HepG2 (cell line): ENCODE data around the gene NFE2L2. TPM values are rescaled to one million over a fixed set of nuclear protein-coding genes. Genes with fewer than 3 reads are reported as not detected.

Experiments used
- ATAC-seq: fragments of 200-7000 bp; cut with Tn5 transposase; 3 replicates; pipeline ENCODE4 v1.9.1; 2020; ENCODE audit warnings: mild to moderate bottlenecking, moderate library complexity
- BruUV-seq: library from RNA; stranded (reverse); fragments of 400-500 nt; replicated peaks from 2 replicates; lab custom pipeline; 2021; lab: Mats Ljungman, UMichigan
- CTCF ChIA-PET: fragments of 300-600 bp; formaldehyde crosslinking; extraction: SDS; loops from one replicate; lab custom pipeline; 2021; ENCODE audit warnings: low total read pairs, inconsistent platforms, low intra/inter-chr PET ratio; lab: Yijun Ruan, JAX
- POLR2A ChIA-PET: fragments of 350-600 bp; sonication (Branson Sonifier 250); formaldehyde crosslinking; loops from one replicate; lab custom pipeline; 2020; ENCODE audit warnings: antibody characterized with exemption, inconsistent platforms; lab: Yijun Ruan, JAX
- DNase-seq: peaks from one replicate; pipeline ENCODE4 v3.0.0-alpha.2; 2015; ENCODE audit warnings: low spot score
- FAIRE-seq: peaks from 3 replicates; lab custom pipeline; 2011; peaks lifted over from hg19 to GRCh38; lab: Jason Lieb, UNC
- H2AFZ ChIP-seq: one replicate; pipeline ENCODE4 v1.6.1; 2011; ENCODE audit warnings: low read length, inconsistent platforms
- H3K27ac ChIP-seq: fragments of 300-600 bp; 3 replicates; pipeline ENCODE4 v1.8.0; 2011; ENCODE audit warnings: mixed run types, mild to moderate bottlenecking, mixed read lengths, low read length, inconsistent platforms; ENCODE audit not compliant: insufficient read depth; ENCODE audit errors: extremely low read length
- H3K27me3 ChIP-seq, 2 experiments: fragments of 200-600 bp in 1 of 2; 2 replicates in 1 of 2; 3 replicates in 1 of 2; pipeline versions ENCODE4 v1.6.0 to v1.8.0; 2011; ENCODE audit warnings: low read length in 2 of 2, mild to moderate bottlenecking in 2 of 2, moderate library complexity in 2 of 2, inconsistent platforms in 1 of 2; ENCODE audit not compliant: insufficient read depth in 2 of 2, control insufficient read depth in 1 of 2
- H3K36me3 ChIP-seq, 2 experiments: fragments of 200-600 bp in 1 of 2; replicated peaks in 1 of 2; 2 replicates in 1 of 2; 3 replicates in 1 of 2; pipeline versions ENCODE4 v1.5.1 to v1.8.0; 2011; ENCODE audit warnings: low read length in 2 of 2, inconsistent platforms in 1 of 2; ENCODE audit not compliant: insufficient read depth in 2 of 2, control insufficient read depth in 1 of 2
- H3K4me1 ChIP-seq: 2 replicates; pipeline ENCODE4 v1.5.1; 2012; ENCODE audit warnings: low read length, inconsistent platforms; ENCODE audit not compliant: insufficient read depth
- H3K4me2 ChIP-seq: 2 replicates; pipeline ENCODE4 v1.6.0; 2011; ENCODE audit warnings: low read depth, low read length, inconsistent platforms
- H3K4me3 ChIP-seq, 3 experiments: fragments of 200-600 bp in 1 of 3; sonication (generic), shearing (Covaris generic) in 1 of 3; replicated peaks in 1 of 3; 2 replicates each; pipeline ENCODE4 v1.5.1; 2011 to 2016; ENCODE audit warnings: low read length in 3 of 3, inconsistent platforms in 2 of 3, low read depth in 2 of 3, mild to moderate bottlenecking in 2 of 3, control low read depth in 1 of 3, mixed read lengths in 1 of 3; ENCODE audit not compliant: insufficient read depth in 1 of 3
- H3K79me2 ChIP-seq: one replicate; pipeline ENCODE4 v1.6.1; 2011; ENCODE audit warnings: low read length, inconsistent platforms; ENCODE audit not compliant: insufficient read depth
- H3K9ac ChIP-seq: 2 replicates; pipeline ENCODE4 v1.6.0; 2011; ENCODE audit warnings: mild to moderate bottlenecking, low read depth, low read length, inconsistent platforms; ENCODE audit not compliant: insufficient read depth
- H3K9me3 ChIP-seq: 2 replicates; pipeline ENCODE4 v1.5.1; 2012; ENCODE audit warnings: mild to moderate bottlenecking, low read length
- H4K20me1 ChIP-seq: 2 replicates; pipeline ENCODE4 v1.6.0; 2011; ENCODE audit warnings: inconsistent platforms, mild to moderate bottlenecking, low read length, moderate library complexity; ENCODE audit not compliant: insufficient read depth
- ATF7 ChIP-seq, 2 experiments: fragments of 450-650 bp in 1 of 2; sonication (generic) in 1 of 2; formaldehyde crosslinking in 1 of 2; IDR thresholded peaks; 2 replicates each; pipeline versions ENCODE4 v1.4.0 to v1.6.1; 2016 to 2020; ENCODE audit warnings: antibody characterized with exemption in 1 of 2, mild to moderate bottlenecking in 1 of 2, missing genetic modification reagents in 1 of 2
- ATM ChIP-seq: fragments of 450-650 bp; IDR thresholded peaks from 2 replicates; pipeline ENCODE4 v1.7.1; 2017; ENCODE audit warnings: mild to moderate bottlenecking, borderline replicate concordance
- FOSL2 ChIP-seq: sonication (generic); formaldehyde crosslinking; IDR thresholded peaks from 2 replicates; pipeline ENCODE4 v1.4.0; 2020; ENCODE audit warnings: missing genetic modification reagents
- GTF2F1 ChIP-seq: fragments of 150-350 bp; IDR thresholded peaks from 2 replicates; pipeline ENCODE4 v1.6.1; 2014; ENCODE audit warnings: low read length
- HES4 ChIP-seq: sonication (generic); formaldehyde crosslinking; IDR thresholded peaks from 2 replicates; pipeline ENCODE4 v1.9.0; 2021; ENCODE audit warnings: mild to moderate bottlenecking, missing genetic modification reagents, borderline replicate concordance
- HHEX ChIP-seq: IDR thresholded peaks from 2 replicates; pipeline ENCODE4 v1.6.1; 2016; ENCODE audit warnings: control low read depth
- KLF16 ChIP-seq, 2 experiments: sonication (generic) in 1 of 2; formaldehyde crosslinking in 1 of 2; IDR thresholded peaks; 2 replicates each; pipeline versions ENCODE4 v1.6.1 to v1.8.0; 2016 to 2023; ENCODE audit warnings: missing genetic modification reagents in 2 of 2, missing compliant biosample characterization in 1 of 2
- MZF1 ChIP-seq: sonication (generic); formaldehyde crosslinking; IDR thresholded peaks from 2 replicates; pipeline ENCODE4 v1.8.1; 2023; ENCODE audit warnings: mild to moderate bottlenecking, missing genetic modification reagents, borderline replicate concordance
- RBAK ChIP-seq: sonication (generic); formaldehyde crosslinking; IDR thresholded peaks from 2 replicates; pipeline ENCODE4 v1.5.1; 2020; ENCODE audit warnings: mild to moderate bottlenecking, missing genetic modification reagents
- ZFP90 ChIP-seq: sonication (generic); formaldehyde crosslinking; IDR thresholded peaks from 2 replicates; pipeline ENCODE4 v1.8.0; 2022; ENCODE audit warnings: missing genetic modification reagents, mild to moderate bottlenecking, inconsistent platforms, borderline replicate concordance
- ZFY ChIP-seq: sonication (generic); formaldehyde crosslinking; IDR thresholded peaks from 2 replicates; pipeline ENCODE4 v1.4.0; 2020; ENCODE audit warnings: missing genetic modification reagents
- ZNF326 ChIP-seq: sonication (generic); formaldehyde crosslinking; IDR thresholded peaks from 2 replicates; pipeline ENCODE4 v1.4.0; 2020; ENCODE audit warnings: missing genetic modification reagents, borderline replicate concordance
- ZNF451 ChIP-seq: sonication (generic); formaldehyde crosslinking; IDR thresholded peaks from 2 replicates; pipeline ENCODE4 v1.5.0; 2020; ENCODE audit warnings: mild to moderate bottlenecking, missing genetic modification reagents
- WGBS: methylation state at CpG from one replicate; pipeline ENCODE4 v1.1.6; 2017; ENCODE audit warnings: low lambda C conversion rate; 5-methylcytosine and 5-hydroxymethylcytosine counted together
- in situ Hi-C: cut with HindIII; loops from 2 replicates; pipeline ENCODE4 v1.10.0; 2017; ENCODE audit warnings: low pct_unique_long_range_greater_than_20kb; ENCODE audit not compliant: extremely low pct_ligation_motif_present
- intact Hi-C: fragments of 100-400 bp; cut with micrococcal nuclease; formaldehyde crosslinking; loops from one replicate; pipeline ENCODE4 v1.10.0; 2022; ENCODE audit not compliant: unreplicated experiment
- polyA plus RNA-seq, 8 experiments: library from polyadenylated mRNA; depleted of rRNA in 3 of 8; stranded (reverse) in 7 of 8; unstranded in 1 of 8; fragments of >200 nt; fragmentation: Illumina TruSeq in 4 of 8; extraction: Trizol in 4 of 8; gene quantifications; 2 replicates each; pipeline versions ENCODE4 v1.2.1 to v1.2.3, GENCODE V29; 2011 to 2016; ENCODE audit warnings: low read depth in 4 of 8, missing spikeins in 1 of 8, mixed read lengths in 1 of 8; ENCODE audit not compliant: insufficient read depth in 1 of 8
- total RNA-seq, 5 experiments: library from RNA; depleted of rRNA; stranded (reverse); fragments of >200 nt; fragmentation: Illumina TruSeq; extraction: Trizol; gene quantifications; 2 replicates each; pipeline ENCODE4 v1.2.3, GENCODE V29; 2016; ENCODE audit warnings: low read depth in 1 of 5
- TF ChIP-seq, protein P1 (sequence below): sonication (generic); formaldehyde crosslinking; IDR thresholded peaks from 2 replicates; pipeline ENCODE4 v1.8.1; 2023; ENCODE audit warnings: mild to moderate bottlenecking, moderate library complexity, missing genetic modification reagents
- TF ChIP-seq, protein P2 (sequence below): sonication (generic); formaldehyde crosslinking; IDR thresholded peaks from 2 replicates; pipeline ENCODE4 v1.4.0; 2020; ENCODE audit warnings: missing genetic modification reagents, mild to moderate bottlenecking, borderline replicate concordance

NFE2L2 gene
- total and polyA plus RNA-seq, 2 of the 13 experiments (the other 11 are each of a cell fraction or from before 2014, with no cell fraction given), result 84.6 to 215 TPM

DNA sequence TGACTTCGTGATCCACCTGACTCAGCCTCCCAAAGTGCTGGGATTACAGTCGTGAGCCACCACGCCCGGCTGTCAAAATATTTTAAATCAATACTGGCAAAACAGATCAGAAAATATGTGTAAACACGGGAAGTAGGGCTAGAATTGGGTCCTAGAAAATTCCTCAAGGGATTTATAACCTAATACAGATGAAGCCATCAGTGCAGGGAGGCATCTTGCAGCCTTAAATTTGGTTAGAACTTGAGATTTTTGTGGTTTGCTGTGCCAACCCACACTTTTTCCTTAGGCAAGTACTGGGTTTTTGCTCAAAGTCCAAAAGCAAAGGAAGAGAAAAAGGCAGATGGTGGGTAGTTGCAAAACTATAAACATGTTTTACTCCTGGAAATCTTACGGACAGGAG lies 33.7 kb upstream of the NFE2L2 start:
- intact Hi-C loops (loop anchor here (5.0 kb wide), 1 partner anchor 36 kb away; the partner anchor contains the start of gene NFE2L2), in situ Hi-C loops (no loop called here)
- no peak for DNase-seq
- H3K4me3 ChIP-seq, result no peak overlapping the region
- no peak for TF ChIP-seq RBAK (CRISPR knock-in tag)
- no peak for TF ChIP-seq HES4
- TF ChIP-seq FOSL2 (CRISPR knock-in tag), result no peak
- no peak for TF ChIP-seq ATF7 (IDR thresholded peaks at IDR 0.05)
- no peak for TF ChIP-seq ATF7 (CRISPR knock-in tag; IDR thresholded peaks at IDR 0.05)
- no peak for TF ChIP-seq MZF1 (CRISPR knock-in tag)
- TF ChIP-seq KLF16 (CRISPR knock-in tag; IDR thresholded peaks at IDR 0.05), result no peak
- TF ChIP-seq, protein P1, sequence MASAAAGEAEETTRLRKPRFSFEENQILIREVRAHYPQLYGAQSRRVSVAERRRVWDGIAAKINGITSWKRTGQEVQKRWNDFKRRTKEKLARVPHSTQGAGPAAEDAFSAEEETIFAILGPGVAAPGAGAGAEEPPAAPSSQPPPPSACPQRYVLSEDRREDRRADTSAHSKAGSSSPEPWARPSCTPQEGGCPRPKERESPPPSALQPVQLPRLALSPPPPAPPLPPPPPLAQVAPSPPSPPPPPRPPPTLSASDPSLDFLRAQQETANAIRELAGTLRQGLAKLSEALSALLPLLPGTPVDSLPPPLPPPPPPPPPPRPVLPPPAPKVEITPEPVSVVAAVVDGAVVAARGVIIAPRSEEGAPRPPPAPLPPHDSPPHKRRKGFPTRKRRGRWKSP (CRISPR knock-in tag), result no peak
- no peak for TF ChIP-seq ZNF451 (CRISPR knock-in tag)
- no peak for TF ChIP-seq ATM
- TF ChIP-seq GTF2F1, result no peak
- TF ChIP-seq ZFP90 (CRISPR knock-in tag), result no peak
- no peak for TF ChIP-seq ZFY (CRISPR knock-in tag)
- no peak for TF ChIP-seq HHEX (CRISPR knock-in tag)
- no peak for TF ChIP-seq ZNF326 (CRISPR knock-in tag)
- TF ChIP-seq, protein P2, sequence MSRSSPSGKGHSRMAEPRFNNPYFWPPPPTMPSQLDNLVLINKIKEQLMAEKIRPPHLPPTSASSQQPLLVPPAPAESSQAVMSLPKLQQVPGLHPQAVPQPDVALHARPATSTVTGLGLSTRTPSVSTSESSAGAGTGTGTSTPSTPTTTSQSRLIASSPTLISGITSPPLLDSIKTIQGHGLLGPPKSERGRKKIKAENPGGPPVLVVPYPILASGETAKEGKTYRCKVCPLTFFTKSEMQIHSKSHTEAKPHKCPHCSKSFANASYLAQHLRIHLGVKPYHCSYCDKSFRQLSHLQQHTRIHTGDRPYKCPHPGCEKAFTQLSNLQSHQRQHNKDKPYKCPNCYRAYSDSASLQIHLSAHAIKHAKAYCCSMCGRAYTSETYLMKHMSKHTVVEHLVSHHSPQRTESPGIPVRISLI (CRISPR knock-in tag), result no peak
- no peaks in the 10 kb centered on the region for H3K27me3 ChIP-seq
- CTCF ChIA-PET, result no interaction called here
- BruUV-seq, result no TSS peak
- no peak overlapping the region for H3K9ac ChIP-seq
- no peaks in the 10 kb centered on the region for H4K20me1 ChIP-seq
- H3K79me2 ChIP-seq, result peaks cover 4% of the 10 kb centered on the region
- H3K27ac ChIP-seq, result no peak overlapping the region
- no peak for FAIRE-seq
- no peak for ATAC-seq
- peaks cover 36% of the 10 kb centered on the region for H3K4me1 ChIP-seq
- POLR2A ChIA-PET, result no interaction called here
- H3K36me3 ChIP-seq, result no peaks in the 10 kb centered on the region; a peak in 1 of 5 replicates
- no peaks in the 10 kb centered on the region for H3K9me3 ChIP-seq
- H2AFZ ChIP-seq, result no peak overlapping the region
- 80% methylated on average over 6 of the region's 6 CpGs for WGBS
- no peak overlapping the region for H3K4me2 ChIP-seq
